HG03469 (cell line): Measurements from ENCODE around the gene APEX2.
"Not testable (repeated sequence)": the region's sequence is repeated elsewhere in the genome, so short reads cannot be mapped to it uniquely, and the experiment has no call there.

Experiments
- ATAC-seq: cut with Tn5 transposase; IDR thresholded peaks from one replicate; pipeline ENCODE4 v1.9.1; 2021; ENCODE audit warnings: mild to moderate bottlenecking, moderate library complexity, moderate number of reproducible peaks; ENCODE audit not compliant: unreplicated experiment

Gene APEX2, protein sequence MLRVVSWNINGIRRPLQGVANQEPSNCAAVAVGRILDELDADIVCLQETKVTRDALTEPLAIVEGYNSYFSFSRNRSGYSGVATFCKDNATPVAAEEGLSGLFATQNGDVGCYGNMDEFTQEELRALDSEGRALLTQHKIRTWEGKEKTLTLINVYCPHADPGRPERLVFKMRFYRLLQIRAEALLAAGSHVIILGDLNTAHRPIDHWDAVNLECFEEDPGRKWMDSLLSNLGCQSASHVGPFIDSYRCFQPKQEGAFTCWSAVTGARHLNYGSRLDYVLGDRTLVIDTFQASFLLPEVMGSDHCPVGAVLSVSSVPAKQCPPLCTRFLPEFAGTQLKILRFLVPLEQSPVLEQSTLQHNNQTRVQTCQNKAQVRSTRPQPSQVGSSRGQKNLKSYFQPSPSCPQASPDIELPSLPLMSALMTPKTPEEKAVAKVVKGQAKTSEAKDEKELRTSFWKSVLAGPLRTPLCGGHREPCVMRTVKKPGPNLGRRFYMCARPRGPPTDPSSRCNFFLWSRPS

DNA sequence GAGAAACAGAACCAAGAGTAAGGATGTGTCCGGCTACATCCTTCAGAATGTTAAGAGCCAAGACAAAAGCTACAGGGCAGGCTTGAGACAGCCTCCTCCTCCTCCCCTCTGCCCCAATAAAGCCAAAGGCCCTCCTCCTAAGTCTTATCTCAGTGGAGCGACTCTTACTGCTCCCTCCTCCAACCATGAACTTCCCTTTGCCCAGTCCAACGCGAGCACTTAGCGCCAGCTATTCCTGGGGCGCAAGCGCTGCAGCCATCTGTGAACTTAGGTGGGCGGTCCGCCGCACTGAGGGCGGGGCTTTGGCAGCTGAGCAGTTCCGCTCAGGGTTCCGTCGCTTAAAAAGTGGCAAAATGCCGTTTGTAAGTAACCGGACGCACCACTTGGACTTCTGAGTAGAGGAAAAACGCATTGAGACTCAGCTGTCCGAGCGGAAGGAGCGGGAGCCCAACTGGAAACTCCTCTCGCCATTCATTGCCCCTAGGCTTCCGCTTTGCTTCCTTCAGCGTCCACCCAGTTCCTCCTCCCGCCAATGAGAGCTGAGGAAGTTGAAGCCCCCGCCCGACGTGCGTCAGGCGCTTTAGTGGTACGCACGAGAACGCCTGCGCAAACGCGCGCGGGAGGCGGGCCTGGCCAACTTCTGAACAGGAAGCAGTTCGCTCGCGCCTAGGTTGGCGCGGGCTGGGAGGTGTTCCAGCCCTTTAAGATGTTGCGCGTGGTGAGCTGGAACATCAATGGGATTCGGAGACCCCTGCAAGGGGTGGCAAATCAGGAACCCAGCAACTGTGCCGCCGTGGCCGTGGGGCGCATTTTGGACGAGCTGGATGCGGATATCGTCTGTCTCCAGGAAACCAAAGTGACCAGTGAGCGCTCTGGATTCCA is at the start of gene APEX2:
Gene APEX2, plus strand, starts transcription at position 647 of the 882 bp plus-strand sequence. Its CDS starts 60 bp downstream, at position 707.
- ATAC-seq = peak; percentile 85

DNA sequence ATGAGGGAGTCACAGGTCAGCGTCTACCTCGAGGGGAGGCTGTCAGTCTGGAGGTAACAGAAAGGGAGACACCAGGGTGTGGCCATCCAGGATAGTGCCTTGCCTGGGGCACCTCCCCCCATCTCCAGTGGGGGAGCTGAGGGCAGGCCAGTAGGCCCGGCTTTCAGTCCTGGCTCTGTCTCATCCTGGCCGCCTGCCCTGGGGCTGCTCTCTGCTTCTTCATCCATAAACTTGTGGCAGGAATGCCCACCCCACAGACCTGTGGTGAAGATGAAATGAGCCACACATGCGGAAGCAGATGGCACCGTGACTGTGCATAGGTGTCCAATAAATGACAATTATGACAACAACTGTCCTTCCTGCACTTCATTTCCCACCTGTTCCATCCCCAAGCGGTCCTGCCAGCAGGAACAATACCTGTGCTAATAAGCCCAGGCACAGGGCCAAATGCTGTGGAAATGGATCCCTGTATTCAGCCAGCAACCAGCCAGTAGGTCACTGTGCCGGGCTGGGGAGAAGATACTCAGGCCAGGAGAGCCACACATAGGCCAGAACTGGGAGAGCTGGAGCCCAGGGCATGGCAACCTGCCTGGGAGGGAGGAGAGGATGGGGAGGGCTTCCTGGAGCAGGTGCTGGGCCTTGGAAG is 49.3 kb upstream of the APEX2 start:
- ATAC-seq = no peak

- ATAC-seq = no peak
Observed at GRCh38 chrX:54961750-54962149, 38.4 kb upstream of the APEX2 start.

GRCh38 chrX:54964766-54965497 is 35.2 kb upstream of the APEX2 start:
- ATAC-seq = no peak

- ATAC-seq = no peak
Observed at GRCh38 chrX:54977387-54977786, 22.8 kb upstream of the APEX2 start.

GRCh38 chrX:54978448-54978847 is 21.7 kb upstream of the APEX2 start:
- no peak for ATAC-seq

GRCh38 chrX:54979432-54979831 is 20.7 kb upstream of the APEX2 start:
- no peak for ATAC-seq

DNA sequence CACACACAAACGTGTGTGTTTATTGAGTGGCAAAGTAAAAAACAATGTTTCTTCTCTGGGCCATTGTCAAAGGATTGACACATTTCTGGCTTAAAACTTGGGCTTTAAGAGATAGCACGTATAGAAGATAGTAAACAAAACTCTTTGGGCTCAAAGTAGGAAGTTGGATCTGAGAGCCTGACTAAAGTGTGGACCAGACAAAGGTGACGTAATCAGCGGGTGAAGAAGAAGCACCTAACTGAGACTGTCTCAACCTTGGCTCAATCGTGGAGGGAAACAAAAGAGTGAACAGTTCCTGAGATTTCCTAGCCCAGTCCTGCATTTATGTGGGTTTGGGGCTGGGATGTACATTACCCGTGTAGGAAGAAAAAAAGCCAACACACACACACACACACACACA is 19.8 kb upstream of the APEX2 start:
- no peak for ATAC-seq

GRCh38 chrX:54983306-54983705 is 16.9 kb upstream of the APEX2 start:
- ATAC-seq = not testable (repeated sequence)

DNA sequence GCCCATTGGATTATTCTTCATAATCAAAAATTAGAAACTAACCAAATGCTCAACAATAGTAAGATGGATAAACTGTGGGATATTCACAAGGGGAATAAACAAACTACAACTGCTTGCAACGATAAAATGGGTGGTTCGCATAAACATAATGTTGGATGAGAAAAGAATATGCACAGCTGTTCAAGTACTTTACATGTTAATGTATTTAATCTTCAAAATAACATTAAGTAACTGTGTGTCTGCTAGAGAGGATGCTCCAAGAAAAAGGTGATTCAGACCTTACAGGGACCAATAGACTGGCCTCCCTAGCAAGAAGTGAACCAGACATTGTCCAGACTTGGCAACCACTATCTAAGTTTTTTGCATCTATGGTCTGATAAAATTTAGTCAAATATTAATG is 8.5 kb upstream of the APEX2 start:
- no peak for ATAC-seq

- no peak for ATAC-seq
Observed at GRCh38 chrX:54992911-54993622, 7.1 kb upstream of the APEX2 start.

DNA sequence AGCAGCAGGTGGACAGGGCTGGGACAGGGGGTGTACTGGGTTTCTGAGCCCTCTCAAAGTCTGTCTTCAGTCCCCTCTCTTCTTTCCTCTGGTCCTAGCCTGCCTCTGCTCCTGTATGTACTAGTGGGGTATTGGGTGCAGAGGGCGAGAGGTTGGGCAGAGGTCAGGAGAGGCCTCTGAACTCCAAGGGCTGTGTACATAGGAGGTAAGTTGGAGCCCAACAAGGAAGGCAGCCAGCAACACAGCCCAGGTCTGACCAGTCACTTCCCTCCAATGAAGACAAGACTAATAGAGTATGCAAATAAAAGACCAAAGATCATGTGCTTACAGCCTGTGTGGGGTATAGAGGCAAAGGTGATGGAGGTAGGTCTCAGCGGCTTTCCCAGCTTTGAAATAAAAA is 6.1 kb upstream of the APEX2 start, which contains the start of gene PFKFB1:
Gene PFKFB1, minus strand, starts transcription at position 90 of the 400 bp plus-strand sequence. CDS start 181 bp downstream, outside the sequence.
- no peak for ATAC-seq

GRCh38 chrX:54994668-54995351 is 5.4 kb upstream of the APEX2 start:
- no peak for ATAC-seq

- no peak for ATAC-seq
Observed at GRCh38 chrX:54995621-54996020, 4.5 kb upstream of the APEX2 start.

DNA sequence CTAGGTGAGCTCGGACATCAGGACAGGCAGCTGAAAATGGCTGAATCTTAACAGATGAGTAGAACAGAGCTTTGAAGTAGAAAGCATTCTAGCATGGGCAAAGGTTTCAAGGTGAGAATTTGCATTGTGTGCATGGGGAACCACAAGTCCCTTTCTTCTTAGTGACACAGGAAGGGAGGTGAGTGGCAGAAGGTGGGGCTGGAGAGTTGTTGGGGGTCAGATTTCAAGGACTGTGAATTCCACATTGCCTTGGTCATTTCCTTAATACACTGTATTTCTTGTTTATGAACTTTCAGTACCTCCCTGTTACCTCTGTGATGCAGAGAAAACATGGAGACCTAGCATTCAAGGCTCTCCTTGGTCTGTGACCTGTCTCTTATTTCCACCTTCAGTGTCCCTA is 4.1 kb downstream of the APEX2 start:
- no peak for ATAC-seq

DNA sequence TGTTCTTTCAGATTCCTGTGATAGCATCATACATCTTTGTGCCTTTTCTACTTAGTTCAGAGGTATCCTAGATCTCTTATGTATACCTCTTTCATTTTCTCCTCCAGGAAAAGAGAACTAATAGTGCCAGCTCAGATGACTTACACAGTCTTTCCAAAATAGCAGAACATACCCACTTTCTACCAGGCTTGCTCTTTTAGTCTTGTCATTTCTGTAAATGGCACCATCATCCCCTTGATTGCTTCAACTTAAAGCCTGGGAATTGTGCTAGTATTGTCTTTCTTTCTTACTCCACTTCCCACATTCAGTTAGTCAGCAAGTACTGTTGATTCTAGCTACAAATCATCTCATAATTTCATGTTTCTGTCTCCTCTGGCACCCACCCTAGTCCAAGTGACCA is 5.1 kb downstream of the APEX2 start:
- ATAC-seq = no peak

DNA sequence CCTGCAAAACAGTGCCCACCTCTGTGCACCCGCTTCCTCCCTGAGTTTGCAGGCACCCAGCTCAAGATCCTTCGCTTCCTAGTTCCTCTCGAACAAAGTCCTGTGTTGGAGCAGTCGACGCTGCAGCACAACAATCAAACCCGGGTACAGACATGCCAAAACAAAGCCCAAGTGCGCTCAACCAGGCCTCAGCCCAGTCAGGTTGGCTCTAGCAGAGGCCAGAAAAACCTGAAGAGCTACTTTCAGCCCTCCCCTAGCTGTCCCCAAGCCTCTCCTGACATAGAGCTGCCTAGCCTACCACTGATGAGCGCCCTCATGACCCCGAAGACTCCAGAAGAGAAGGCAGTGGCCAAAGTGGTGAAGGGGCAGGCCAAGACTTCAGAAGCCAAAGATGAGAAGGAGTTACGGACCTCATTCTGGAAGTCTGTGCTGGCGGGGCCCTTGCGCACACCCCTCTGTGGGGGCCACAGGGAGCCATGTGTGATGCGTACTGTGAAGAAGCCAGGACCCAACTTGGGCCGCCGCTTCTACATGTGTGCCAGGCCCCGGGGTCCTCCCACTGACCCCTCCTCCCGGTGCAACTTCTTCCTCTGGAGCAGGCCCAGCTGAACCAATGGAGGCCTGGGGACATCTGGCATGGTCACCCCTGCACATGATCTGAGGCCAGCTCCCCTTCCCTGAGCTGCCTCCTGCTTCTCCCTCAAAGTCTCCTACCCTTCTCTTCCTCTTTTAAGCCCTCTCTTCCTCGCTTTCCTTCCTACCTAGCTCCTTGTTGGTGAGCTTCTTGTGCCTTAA is 6.9 kb downstream of the APEX2 start:
- ATAC-seq = no peak

- ATAC-seq = no peak
Observed at GRCh38 chrX:55007656-55008055, 7.5 kb downstream of the APEX2 start.
